H9 (cell line): Measurements from ENCODE around the gene MTOR. TPM values are rescaled to one million over a fixed set of nuclear protein-coding genes. Genes with fewer than 3 reads are reported as not detected.

Source experiments
- DNase-seq: peaks from one replicate; pipeline ENCODE4 v3.0.0-alpha.2; 2017
- H2AFZ ChIP-seq: one replicate; pipeline ENCODE4 v1.6.1; 2013; ENCODE audit warnings: mild to moderate bottlenecking, low read length, control low read depth, moderate library complexity
- H2AK5ac ChIP-seq: 2 replicates; pipeline ENCODE4 v1.6.1; 2013; ENCODE audit warnings: low read length, control low read depth, mixed read lengths; ENCODE audit not compliant: insufficient read length
- H2BK120ac ChIP-seq: one replicate; pipeline ENCODE4 v1.6.1; 2013; ENCODE audit warnings: low read depth, mild to moderate bottlenecking, low read length, control low read depth, inconsistent platforms; ENCODE audit not compliant: poor library complexity, severe bottlenecking
- H2BK12ac ChIP-seq: 2 replicates; pipeline ENCODE4 v1.6.1; 2013; ENCODE audit warnings: low read length, control low read depth, mixed read lengths, low read depth; ENCODE audit not compliant: insufficient read length
- H2BK15ac ChIP-seq: 2 replicates; pipeline ENCODE4 v1.6.1; 2013; ENCODE audit warnings: low read depth, low read length, control low read depth
- H2BK20ac ChIP-seq: one replicate; pipeline ENCODE4 v1.6.1; 2013; ENCODE audit warnings: low read depth, mild to moderate bottlenecking, low read length, control low read depth, inconsistent platforms; ENCODE audit not compliant: poor library complexity, severe bottlenecking
- H2BK5ac ChIP-seq: 2 replicates; pipeline ENCODE4 v1.6.1; 2013; ENCODE audit warnings: low read length, control low read depth, mixed read lengths; ENCODE audit not compliant: insufficient read length
- H3K14ac ChIP-seq: 2 replicates; pipeline ENCODE4 v1.6.1; 2013; ENCODE audit warnings: low read length, control low read depth; ENCODE audit not compliant: insufficient read depth
- H3K18ac ChIP-seq: 2 replicates; pipeline ENCODE4 v1.6.1; 2013; ENCODE audit warnings: low read depth, mild to moderate bottlenecking, mixed read lengths, low read length, control low read depth; ENCODE audit not compliant: insufficient read length
- H3K23ac ChIP-seq: 2 replicates; pipeline ENCODE4 v1.6.1; 2013; ENCODE audit warnings: low read length, control low read depth, mixed read lengths, low read depth; ENCODE audit not compliant: insufficient read length
- H3K23me2 ChIP-seq: 2 replicates; pipeline ENCODE4 v1.6.1; 2013; ENCODE audit warnings: low read depth, mild to moderate bottlenecking, mixed read lengths, low read length, control low read depth; ENCODE audit not compliant: insufficient read length, poor library complexity, severe bottlenecking
- H3K27ac ChIP-seq: 2 replicates; pipeline ENCODE4 v1.5.1; 2013; ENCODE audit warnings: low read length, control low read depth, mixed read lengths, low read depth; ENCODE audit not compliant: insufficient read length
- H3K27me3 ChIP-seq: 2 replicates; pipeline ENCODE4 v1.6.1; 2013; ENCODE audit warnings: low read length, control low read depth, inconsistent platforms; ENCODE audit not compliant: insufficient read depth
- H3K4ac ChIP-seq: 2 replicates; pipeline ENCODE4 v1.6.1; 2013; ENCODE audit warnings: low read depth, mild to moderate bottlenecking, control low read depth, inconsistent platforms, low read length, moderate library complexity
- H3K4me1 ChIP-seq: 2 replicates; pipeline ENCODE4 v1.6.1; 2013; ENCODE audit warnings: low read length, control low read depth, inconsistent platforms; ENCODE audit not compliant: insufficient read depth
- H3K4me2 ChIP-seq: 2 replicates; pipeline ENCODE4 v1.6.1; 2013; ENCODE audit warnings: low read length, control low read depth, mixed read lengths; ENCODE audit not compliant: insufficient read length, insufficient read depth
- H3K56ac ChIP-seq: 2 replicates; pipeline ENCODE4 v1.6.1; 2013; ENCODE audit warnings: low read depth, mild to moderate bottlenecking, mixed read lengths, low read length, control low read depth; ENCODE audit not compliant: insufficient read length
- H3K79me1 ChIP-seq: 2 replicates; pipeline ENCODE4 v1.6.1; 2013; ENCODE audit warnings: low read depth, mild to moderate bottlenecking, moderate library complexity, low read length, control low read depth, inconsistent platforms; ENCODE audit not compliant: insufficient read depth, poor library complexity, severe bottlenecking
- H3K79me2 ChIP-seq: 2 replicates; pipeline ENCODE4 v1.6.1; 2013; ENCODE audit warnings: low read length, control low read depth, inconsistent platforms; ENCODE audit not compliant: insufficient read depth
- H3K9ac ChIP-seq: 2 replicates; pipeline ENCODE4 v1.6.1; 2013; ENCODE audit warnings: low read length, control low read depth, mixed read lengths; ENCODE audit not compliant: insufficient read length; ENCODE audit errors: extremely low read depth
- H3K9me3 ChIP-seq: one replicate; pipeline ENCODE4 v1.6.1; 2013; ENCODE audit warnings: low read depth, low read length, inconsistent platforms; ENCODE audit not compliant: control insufficient read depth
- H3T11ph ChIP-seq: one replicate; pipeline ENCODE4 v1.6.1; 2013; ENCODE audit warnings: mild to moderate bottlenecking, low read length, control low read depth, inconsistent platforms
- H4K20me1 ChIP-seq: one replicate; pipeline ENCODE4 v1.6.1; 2013; ENCODE audit not compliant: control insufficient read depth, insufficient read length, insufficient read depth
- H4K5ac ChIP-seq: 2 replicates; pipeline ENCODE4 v1.6.1; 2013; ENCODE audit warnings: low read depth, mild to moderate bottlenecking, mixed read lengths, low read length, control low read depth; ENCODE audit not compliant: insufficient read length
- H4K8ac ChIP-seq: replicated peaks from 2 replicates; pipeline ENCODE4 v1.6.1; 2013; ENCODE audit warnings: low read length, control low read depth, mixed read lengths, low read depth; ENCODE audit not compliant: insufficient read length
- H4K91ac ChIP-seq: 2 replicates; pipeline ENCODE4 v1.6.1; 2013; ENCODE audit warnings: low read depth, mild to moderate bottlenecking, moderate library complexity, mixed read lengths, low read length, control low read depth; ENCODE audit not compliant: insufficient read length
- H3K27ac Mint-ChIP-seq, 3 experiments: 2 replicates in 2 of 3; 3 replicates in 1 of 3; pipeline ENCODE4 v1.8.0; 2020 to 2021; ENCODE audit warnings: mixed read lengths in 3 of 3, mild to moderate bottlenecking in 1 of 3, moderate library complexity in 1 of 3
- H3K27me3 Mint-ChIP-seq: 2 replicates; pipeline ENCODE4 v1.8.0; 2021; ENCODE audit warnings: low read depth, mild to moderate bottlenecking, moderate library complexity, mixed read lengths
- H3K36me3 Mint-ChIP-seq, 3 experiments: 2 replicates in 2 of 3; 3 replicates in 1 of 3; pipeline ENCODE4 v1.8.0; 2020 to 2021; ENCODE audit warnings: low read depth in 3 of 3, mixed read lengths in 3 of 3; ENCODE audit not compliant: insufficient read depth in 1 of 3
- H3K4me1 Mint-ChIP-seq, 2 experiments: 2 replicates each; pipeline ENCODE4 v1.8.0; 2020; ENCODE audit warnings: mixed read lengths in 2 of 2
- H3K4me3 Mint-ChIP-seq, 2 experiments: 2 replicates in 1 of 2; 3 replicates in 1 of 2; pipeline ENCODE4 v1.8.0; 2020 to 2021; ENCODE audit warnings: mild to moderate bottlenecking in 2 of 2, mixed read lengths in 2 of 2, moderate library complexity in 1 of 2
- H3K9me3 Mint-ChIP-seq, 2 experiments: 2 replicates in 1 of 2; 3 replicates in 1 of 2; pipeline ENCODE4 v1.8.0; 2020; ENCODE audit warnings: mild to moderate bottlenecking in 2 of 2, mixed read lengths in 2 of 2, moderate library complexity in 1 of 2
- WGBS: extraction: QIAGEN DNeasy Blood & Tissue Kit; methylation state at CpG from one replicate; pipeline ENCODE4 v1.1.7; 2013; ENCODE audit warnings: missing lambda C conversion rate, low lambda C conversion rate, mixed read lengths; ENCODE audit not compliant: insufficient read length; ENCODE audit errors: extremely low coverage; 5-methylcytosine and 5-hydroxymethylcytosine counted together
- total RNA-seq: library from RNA; stranded (reverse); gene quantifications from 2 replicates; pipeline ENCODE4 v1.2.1, GENCODE V29; 2021
- TF ChIP-seq, protein P1 (sequence below): fragments of 200-600 bp; sonication (generic); conservative IDR thresholded peaks from 3 replicates; pipeline ENCODE4 v1.8.0; 2021; ENCODE audit warnings: antibody characterized with exemption, mild to moderate bottlenecking

The MTOR gene
- total RNA-seq, 1 experiment from 2014 or later, result 67.5 TPM

- Histone ChIP-seq H3K4me1 (no peaks in the 10 kb centered on the region), H4K20me1 (no peaks in the 10 kb centered on the region), H4K8ac (no peak overlapping the region), H4K5ac (no peak overlapping the region), H3K18ac (no peak overlapping the region), H2AK5ac (no peak overlapping the region), H3K4ac (no peak overlapping the region), H3K56ac (no peak overlapping the region), H2BK5ac (no peak overlapping the region), H3K9ac (no peak overlapping the region), H3K4me2 (no peak overlapping the region), H3K27me3 (no peaks in the 10 kb centered on the region), H3K79me1 (no peaks in the 10 kb centered on the region), H3K23me2 (no peaks in the 10 kb centered on the region), H2BK12ac (no peak overlapping the region), H2BK15ac (no peak overlapping the region), H3K79me2 (no peaks in the 10 kb centered on the region), H2BK20ac (no peak overlapping the region), H2AFZ (no peak overlapping the region), H2BK120ac (no peak overlapping the region), H3K9me3 (no peaks in the 10 kb centered on the region), H3K27ac (no peak overlapping the region), H4K91ac (no peak overlapping the region), H3T11ph (no peak overlapping the region), H3K23ac (no peak overlapping the region), H3K14ac (no peak overlapping the region)
- Mint-ChIP-seq H3K27ac (no peak overlapping the region; a peak in 1 of 7 replicates), H3K4me1 (peaks cover 0 to 4% of the 10 kb centered on the region in 2 experiments; a peak in 2 of 4 replicates), H3K27me3 (no peaks in the 10 kb centered on the region), H3K4me3 (no peak overlapping the region; a peak in 1 of 5 replicates), H3K36me3 (peaks cover 3 to 11% (median 10%) of the 10 kb centered on the region in 3 experiments; a peak in 6 of 7 replicates), H3K9me3 (no peaks in the 10 kb centered on the region)
- DNase-seq, result no peak
- WGBS, result no CpG with 5 or more reads among the region's 7 CpGs
- TF ChIP-seq, protein P1, sequence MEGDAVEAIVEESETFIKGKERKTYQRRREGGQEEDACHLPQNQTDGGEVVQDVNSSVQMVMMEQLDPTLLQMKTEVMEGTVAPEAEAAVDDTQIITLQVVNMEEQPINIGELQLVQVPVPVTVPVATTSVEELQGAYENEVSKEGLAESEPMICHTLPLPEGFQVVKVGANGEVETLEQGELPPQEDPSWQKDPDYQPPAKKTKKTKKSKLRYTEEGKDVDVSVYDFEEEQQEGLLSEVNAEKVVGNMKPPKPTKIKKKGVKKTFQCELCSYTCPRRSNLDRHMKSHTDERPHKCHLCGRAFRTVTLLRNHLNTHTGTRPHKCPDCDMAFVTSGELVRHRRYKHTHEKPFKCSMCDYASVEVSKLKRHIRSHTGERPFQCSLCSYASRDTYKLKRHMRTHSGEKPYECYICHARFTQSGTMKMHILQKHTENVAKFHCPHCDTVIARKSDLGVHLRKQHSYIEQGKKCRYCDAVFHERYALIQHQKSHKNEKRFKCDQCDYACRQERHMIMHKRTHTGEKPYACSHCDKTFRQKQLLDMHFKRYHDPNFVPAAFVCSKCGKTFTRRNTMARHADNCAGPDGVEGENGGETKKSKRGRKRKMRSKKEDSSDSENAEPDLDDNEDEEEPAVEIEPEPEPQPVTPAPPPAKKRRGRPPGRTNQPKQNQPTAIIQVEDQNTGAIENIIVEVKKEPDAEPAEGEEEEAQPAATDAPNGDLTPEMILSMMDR, result no peak
Observed at GRCh38 chr1:11178021-11179015, 84.0 kb downstream of the MTOR start.
